ENCODE measurements around the gene ZFP82.

Gene ZFP82

GRCh38 chr19:36371886-36372285 is 46.6 kb downstream of the ZFP82 start:
- no peak for DNase-seq (ENCODE audit: low read depth)

- DNase-seq (ENCODE audit: low read depth), result no peak
These were observed 54.6 kb downstream of the ZFP82 start for GRCh38 chr19:36363845-36364244.
